HFF-Myc (cell line): ENCODE results near the gene PDE4D.

Experiments
- DNase-seq: peaks from one replicate; pipeline ENCODE4 v3.0.0-alpha.2; 2011; ENCODE audit warnings: low read depth; ENCODE audit errors: extremely low read depth
- H3K4me3 ChIP-seq: replicated peaks from 2 replicates; pipeline ENCODE4 v1.5.1; 2011; ENCODE audit warnings: low read depth, mild to moderate bottlenecking, control low read depth, low read length
- CTCF ChIP-seq: IDR thresholded peaks from 2 replicates; pipeline ENCODE4 v1.5.1; 2012; ENCODE audit warnings: mild to moderate bottlenecking, low read depth, low read length, control low read depth; ENCODE audit errors: missing control alignments

Gene PDE4D

GRCh38 chr5:59528202-59528862, 365.2 kb downstream of the PDE4D start:
- no peak overlapping the region for H3K4me3 ChIP-seq
- DNase-seq, result no peak
- no peak for TF ChIP-seq CTCF

- TF ChIP-seq CTCF, result no peak
- DNase-seq, result no peak
- H3K4me3 ChIP-seq, result no peak overlapping the region
Measured at GRCh38 chr5:59525957-59526356, 367.6 kb downstream of the PDE4D start.

GRCh38 chr5:59525311-59525710, 368.2 kb downstream of the PDE4D start:
- no peak for DNase-seq
- no peak overlapping the region for H3K4me3 ChIP-seq
- no peak for TF ChIP-seq CTCF

GRCh38 chr5:59522201-59522831, 371.2 kb downstream of the PDE4D start:
- no peak overlapping the region for H3K4me3 ChIP-seq
- no peak for TF ChIP-seq CTCF
- no peak for DNase-seq

- no peak overlapping the region for H3K4me3 ChIP-seq
- no peak for TF ChIP-seq CTCF
- DNase-seq, result no peak
Measured at GRCh38 chr5:59521476-59521875, 372.1 kb downstream of the PDE4D start.

GRCh38 chr5:59519338-59519737, 374.2 kb downstream of the PDE4D start:
- no peak overlapping the region for H3K4me3 ChIP-seq
- DNase-seq, result no peak
- no peak for TF ChIP-seq CTCF
